Stimulated activated CD8-positive, alpha-beta memory T cell treated with anti-CD3 and anti-CD28 coated beads, Interleukin-15, amount 100 ng/mL, for 48 hours (primary cell): Measurements from ENCODE around the gene SFTA2.
"Not testable (repeated sequence)": the region's sequence is repeated elsewhere in the genome, so short reads cannot be mapped to it uniquely, and the experiment has no call there.

Source experiments
- DNase-seq, 2 donors: peaks; one replicate each; pipeline ENCODE4 v3.0.0-alpha.2; 2020; ENCODE audit warnings: low read depth in 2 of 2

The SFTA2 gene

GRCh38 chr6:30912746-30913520 lies 19.0 kb downstream of the SFTA2 start:
- DNase-seq, result no peak

GRCh38 chr6:30910473-30910872 lies 21.5 kb downstream of the SFTA2 start:
- not testable (repeated sequence) for DNase-seq

- no peak for DNase-seq
Observed at GRCh38 chr6:30908700-30909099, 23.3 kb downstream of the SFTA2 start.

GRCh38 chr6:30907758-30908591 lies 24.0 kb downstream of the SFTA2 start, which contains the start of gene GTF2H4:
Gene GTF2H4 (plus strand): TSS chr6:30908207.
- peak; percentile 92 to 93 for DNase-seq

GRCh38 chr6:30907290-30907757 lies 24.6 kb downstream of the SFTA2 start:
- not testable (repeated sequence) for DNase-seq

- no peak for DNase-seq
Observed at GRCh38 chr6:30903236-30903635, 28.7 kb downstream of the SFTA2 start.

- no peak for DNase-seq
Observed at GRCh38 chr6:30902709-30903108, 29.3 kb downstream of the SFTA2 start.

GRCh38 chr6:30902196-30902595 lies 29.8 kb downstream of the SFTA2 start:
- not testable (repeated sequence) for DNase-seq

GRCh38 chr6:30901436-30901835 lies 30.5 kb downstream of the SFTA2 start:
- no peak for DNase-seq

- DNase-seq, result no peak
Observed at GRCh38 chr6:30900863-30901417, 31.0 kb downstream of the SFTA2 start.

- no peak for DNase-seq
Observed at GRCh38 chr6:30898750-30899360, 33.1 kb downstream of the SFTA2 start.

GRCh38 chr6:30897882-30898281 lies 34.1 kb downstream of the SFTA2 start:
- DNase-seq, result no peak

- no peak for DNase-seq
Observed at GRCh38 chr6:30896541-30896940, 35.4 kb downstream of the SFTA2 start.

- no peak for DNase-seq
Observed at GRCh38 chr6:30895343-30895742, 36.6 kb downstream of the SFTA2 start.

GRCh38 chr6:30894935-30895334 lies 37.0 kb downstream of the SFTA2 start:
- no peak for DNase-seq

- DNase-seq, result no peak
Observed at GRCh38 chr6:30894381-30894780, 37.6 kb downstream of the SFTA2 start.

- DNase-seq, result no peak
Observed at GRCh38 chr6:30893666-30894065, 38.3 kb downstream of the SFTA2 start.

- DNase-seq, result no peak
Observed at GRCh38 chr6:30893001-30893591, 38.9 kb downstream of the SFTA2 start.

GRCh38 chr6:30891816-30892538 lies 40.0 kb downstream of the SFTA2 start:
- DNase-seq, result no peak

GRCh38 chr6:30891450-30891723 lies 40.6 kb downstream of the SFTA2 start:
- DNase-seq, result no peak
